ENCODE measurements around the gene THAP11.

GRCh38 chr16:67878846-67879245 is 36.7 kb downstream of the THAP11 start:
- TF ChIP-seq CTCF (IDR thresholded peaks at IDR 0.05), result no peak
- no peak for TF ChIP-seq POLR2A (IDR thresholded peaks at IDR 0.05)
- no peak for TF ChIP-seq POLR2AphosphoS5 (IDR thresholded peaks at IDR 0.05)
- no peak for TF ChIP-seq EP300 (IDR thresholded peaks at IDR 0.05; ENCODE audit: low read depth)

Data from transverse colon (tissue), 4 donors.